SK-N-MC (cell line): ENCODE data around the gene ARAP3.

ENCODE experiments used
- EZH2 ChIP-seq: fragments of 200-600 bp; sonication (generic); IDR thresholded peaks from one replicate; pipeline ENCODE4 v1.6.1; 2017; ENCODE audit warnings: antibody characterized with exemption
- POLR2AphosphoS5 ChIP-seq: IDR thresholded peaks from 2 replicates; pipeline ENCODE4 v1.6.1; 2012; ENCODE audit warnings: mild to moderate bottlenecking, low read depth, low read length, borderline replicate concordance

- TF ChIP-seq POLR2AphosphoS5 (no peak), EZH2 (no peak)
Measured at GRCh38 chr5:141716468-141716867, 34.4 kb upstream of the ARAP3 start.
